ENCODE results near the gene CAMK2D.
A peak's percentile ranks its signal among the peaks of the same experiment; 100 is the strongest.

Gene CAMK2D

DNA sequence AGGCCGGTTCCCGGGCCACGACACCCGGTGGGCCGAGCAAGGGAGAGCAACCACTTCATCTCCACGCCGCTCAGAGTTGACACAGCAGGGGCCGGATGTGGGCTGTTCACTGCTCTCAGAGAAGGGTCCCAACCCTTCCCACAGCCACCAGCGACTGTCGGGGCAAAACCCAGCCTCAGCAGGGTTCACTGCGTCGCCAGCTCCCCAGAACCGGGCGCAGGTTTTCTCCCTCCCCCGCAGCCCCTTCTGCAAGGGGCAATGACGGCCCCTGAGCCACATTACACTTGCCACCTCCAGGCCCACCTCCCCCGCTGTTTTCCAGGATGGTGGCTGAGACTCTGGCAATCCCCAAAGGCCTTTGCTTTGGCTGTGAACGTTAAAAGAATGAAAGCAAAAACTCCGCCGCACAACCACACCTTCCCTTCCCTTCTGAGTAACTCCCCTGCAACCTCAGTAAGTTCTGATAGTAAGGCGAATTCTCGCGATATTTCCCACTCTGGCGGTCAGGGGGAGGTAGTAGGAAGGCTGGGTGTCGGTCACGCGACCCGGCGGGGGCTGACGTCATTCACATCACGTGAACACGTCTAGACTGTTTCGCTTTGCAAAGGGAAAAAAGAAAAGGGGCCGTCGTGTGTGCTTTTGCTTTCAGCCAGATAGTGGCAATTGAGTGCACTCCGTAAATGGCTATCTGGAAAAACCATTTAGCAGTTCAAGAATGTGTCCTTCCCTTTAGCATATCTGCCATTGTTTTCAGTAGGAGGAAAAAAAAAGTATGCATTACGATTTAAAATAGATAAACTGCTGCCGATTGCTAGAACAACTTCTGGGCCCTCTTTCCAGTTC is 869 bp upstream of the CAMK2D start:
- peak; percentile 98 for DNase-seq (ENCODE audit: low read depth)

DNA sequence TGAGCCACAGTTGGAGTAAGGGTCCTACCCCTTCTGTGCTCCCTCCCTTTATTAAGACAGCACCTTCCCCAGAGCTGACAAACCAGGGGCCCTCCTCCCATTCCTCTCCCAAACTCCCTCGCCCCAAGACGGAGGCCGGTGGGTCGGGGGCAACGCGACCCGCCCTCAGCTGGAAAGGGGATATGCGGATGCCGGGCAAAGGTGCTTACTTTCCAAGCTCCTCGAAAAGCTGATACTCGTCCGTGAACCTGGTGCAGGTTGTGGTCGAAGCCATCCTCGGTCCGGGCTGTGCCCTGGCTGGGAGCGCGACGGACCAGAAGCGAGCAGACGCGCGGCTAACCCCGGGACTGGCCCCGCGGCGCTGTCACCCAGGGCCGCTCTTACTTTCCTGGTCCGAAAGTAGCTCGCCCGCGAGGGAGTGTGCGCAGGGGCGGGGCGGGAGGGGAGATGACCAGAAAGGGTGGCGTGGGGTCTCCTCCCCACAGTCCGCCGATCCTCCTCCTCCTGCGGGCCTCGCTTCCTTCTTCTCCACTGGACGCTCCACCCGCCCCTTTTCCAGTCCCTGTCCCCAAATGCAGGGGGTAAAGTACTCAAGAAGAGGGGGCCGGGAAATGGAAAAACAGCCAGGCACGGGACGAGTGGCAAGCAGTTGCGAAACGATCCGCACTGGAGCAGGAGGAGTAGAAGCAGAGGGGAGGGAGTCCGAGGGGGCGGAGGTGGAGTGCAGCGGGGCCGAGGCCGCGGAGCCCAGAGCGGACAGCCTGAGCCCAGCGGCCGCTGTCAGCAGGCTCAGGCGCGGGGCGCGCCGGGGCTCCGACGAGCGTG is 531 bp downstream of the CAMK2D start:
- DNase-seq (ENCODE audit: low read depth) = peak; percentile 17

DNA sequence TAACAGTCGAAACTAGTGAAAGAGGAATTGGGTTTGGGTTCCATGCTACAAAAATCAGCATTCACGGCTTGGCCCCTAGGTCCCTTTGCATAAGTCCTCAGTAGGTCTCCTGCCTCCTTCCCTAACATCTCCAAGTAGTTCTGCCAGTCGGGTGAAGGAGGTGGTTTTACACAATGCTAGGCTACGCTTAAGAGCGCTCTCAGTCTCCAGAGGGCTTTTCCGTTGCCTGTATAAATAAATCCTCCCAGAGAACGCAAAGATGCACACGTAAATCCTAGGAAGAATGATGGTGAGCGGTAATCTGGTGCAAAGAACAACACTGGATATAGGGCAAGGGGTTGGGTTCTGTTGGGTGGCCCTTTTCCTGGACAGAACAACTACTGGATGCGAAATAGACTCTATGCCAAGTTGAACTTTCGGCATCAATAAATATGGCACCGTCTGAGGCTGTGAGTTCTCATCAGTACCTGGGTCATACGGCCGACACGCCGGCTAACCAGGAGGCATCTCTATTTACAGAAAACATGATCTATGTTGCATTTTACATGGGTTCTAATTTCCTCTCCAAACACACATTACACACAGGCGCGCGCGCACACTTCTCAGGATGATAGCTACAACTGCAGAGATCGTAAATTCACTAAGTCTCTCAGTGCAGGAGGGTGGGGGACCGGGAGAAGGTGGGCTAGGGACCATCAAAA is 1.3 kb downstream of the CAMK2D start:
- no peak for DNase-seq (ENCODE audit: low read depth)

DNA sequence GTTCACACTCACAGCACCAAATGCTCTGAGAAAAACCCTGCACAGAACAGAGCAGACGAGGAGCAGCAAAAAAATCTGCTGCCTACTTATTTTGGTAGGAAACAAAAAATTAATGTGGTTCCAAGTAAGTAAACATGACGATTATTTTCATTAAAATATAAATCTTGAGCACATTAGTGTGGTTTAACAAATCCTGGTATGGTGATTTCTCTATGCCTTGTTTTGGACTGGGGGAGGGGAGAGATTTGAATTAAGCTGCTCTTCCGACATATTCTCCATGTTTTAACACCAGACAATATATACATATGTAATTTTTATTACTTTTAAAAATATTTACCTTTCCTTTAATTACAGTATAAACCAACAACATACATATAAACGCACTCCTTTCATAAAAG is 1.8 kb downstream of the CAMK2D start:
- no peak for DNase-seq (ENCODE audit: low read depth)

DNA sequence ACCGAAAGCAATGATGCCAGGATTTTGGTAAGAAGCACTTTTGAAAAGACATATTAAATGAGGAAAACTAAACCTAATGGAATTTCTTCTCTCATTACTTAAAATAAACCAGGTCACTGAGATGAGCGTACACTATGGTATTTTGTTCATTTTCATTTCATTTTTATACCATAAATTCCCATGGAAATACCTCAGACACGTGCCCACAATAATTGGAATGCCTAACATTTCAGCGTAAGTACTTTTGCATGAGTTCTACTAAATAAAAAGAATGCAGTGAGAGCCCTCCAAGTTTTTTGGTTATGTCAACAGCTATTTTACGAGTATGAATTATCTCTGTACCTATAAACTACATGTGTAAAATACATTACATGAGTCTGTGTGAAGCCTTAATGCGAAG is 3.2 kb downstream of the CAMK2D start:
- DNase-seq (ENCODE audit: low read depth) = no peak

DNA sequence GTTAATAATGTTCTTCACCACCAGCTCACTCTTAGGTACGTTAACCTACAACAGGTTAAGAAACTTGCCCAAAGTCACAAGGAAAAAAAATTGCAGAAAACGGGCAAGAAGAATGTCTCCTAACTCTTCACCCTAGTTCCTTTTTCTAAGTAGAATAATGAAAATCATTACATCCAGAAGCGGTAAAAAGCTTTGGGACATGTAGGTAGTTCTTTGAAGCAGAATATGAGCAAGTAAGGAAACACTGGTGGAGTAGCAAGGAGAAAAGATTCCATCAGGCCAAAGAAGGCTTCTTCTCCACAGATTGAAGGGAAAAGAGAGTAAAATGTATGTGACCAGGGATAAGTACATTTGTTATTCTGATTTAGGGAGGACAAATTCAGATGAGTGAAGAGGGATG is 4.1 kb downstream of the CAMK2D start:
- no peak for DNase-seq (ENCODE audit: low read depth)

DNA sequence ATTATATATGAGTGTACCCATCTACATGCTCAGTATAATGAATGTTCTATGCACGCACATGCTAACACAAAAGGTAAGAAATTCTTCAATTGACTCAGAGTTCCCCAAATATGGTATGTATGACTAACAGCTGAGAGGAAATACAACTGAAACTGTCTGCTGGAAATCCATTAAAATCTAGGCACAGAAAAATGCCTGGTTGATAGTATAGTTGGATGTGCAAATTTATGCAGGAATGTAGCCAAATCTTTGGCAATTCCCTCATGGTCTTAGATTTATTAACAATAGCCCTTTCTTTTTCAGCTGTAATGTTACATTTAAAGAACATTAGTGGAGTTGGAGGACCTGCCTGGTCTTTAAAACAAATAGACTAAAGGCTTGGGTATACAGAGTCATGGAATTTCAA is 5.5 kb downstream of the CAMK2D start:
- no peak for DNase-seq (ENCODE audit: low read depth)

DNA sequence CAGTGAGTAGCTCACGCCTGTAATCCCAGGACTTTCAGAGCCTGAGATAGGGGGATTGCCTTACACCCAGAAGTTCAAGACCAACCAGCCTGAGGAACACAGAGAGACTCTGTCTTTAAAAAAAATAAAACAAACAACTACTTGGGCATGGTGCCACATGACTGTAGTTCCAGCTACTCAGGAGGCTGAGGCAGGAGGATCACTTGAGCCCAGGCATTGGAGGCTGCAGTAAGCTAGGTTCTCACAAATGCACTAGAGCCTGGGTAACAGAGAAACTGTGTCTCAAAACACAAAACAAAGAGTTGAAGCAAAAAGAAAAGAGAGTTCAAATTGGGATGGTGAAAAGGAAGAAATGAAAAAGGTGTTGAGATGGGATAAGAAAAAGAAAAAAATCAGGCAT is 10.8 kb downstream of the CAMK2D start:
- no peak for DNase-seq (ENCODE audit: low read depth)

DNA sequence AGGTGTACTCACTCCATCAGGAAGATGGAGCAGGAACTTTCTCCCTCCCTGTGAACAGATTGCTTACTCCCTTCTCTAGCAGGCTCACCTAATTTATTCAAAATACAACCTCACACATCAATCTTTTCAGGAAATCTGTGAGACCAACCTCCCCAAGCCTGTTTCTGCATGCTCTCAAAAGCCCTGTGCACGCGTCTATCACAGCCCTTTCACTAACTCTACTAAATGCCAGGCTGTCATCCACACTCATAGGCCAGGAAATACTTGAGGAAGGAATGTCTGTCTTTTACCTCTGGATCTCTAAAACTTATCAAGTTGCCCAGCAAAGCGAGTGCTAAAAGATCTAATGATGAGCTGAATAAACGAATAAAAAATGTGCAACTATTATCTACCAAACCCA is 11.2 kb downstream of the CAMK2D start:
- DNase-seq (ENCODE audit: low read depth) = no peak

DNA sequence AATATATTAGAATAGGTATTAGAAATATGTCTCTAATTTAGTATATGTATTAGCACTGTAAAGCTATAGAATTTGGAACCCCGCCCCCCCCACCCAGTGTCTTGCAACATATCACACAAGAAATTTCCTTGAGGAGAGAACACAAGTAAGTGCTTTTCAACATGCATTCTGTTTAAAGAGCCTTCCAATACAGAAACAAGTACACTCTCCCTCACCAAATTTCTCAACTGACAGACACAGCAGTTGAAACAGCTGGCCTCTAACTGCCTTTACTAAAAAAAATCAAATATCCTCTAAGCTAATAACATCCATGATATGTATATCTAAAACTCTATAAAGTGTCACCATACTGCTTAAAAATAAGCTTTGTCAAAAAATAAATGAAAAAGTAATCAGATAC is 12.4 kb downstream of the CAMK2D start:
- no peak for DNase-seq (ENCODE audit: low read depth)

DNA sequence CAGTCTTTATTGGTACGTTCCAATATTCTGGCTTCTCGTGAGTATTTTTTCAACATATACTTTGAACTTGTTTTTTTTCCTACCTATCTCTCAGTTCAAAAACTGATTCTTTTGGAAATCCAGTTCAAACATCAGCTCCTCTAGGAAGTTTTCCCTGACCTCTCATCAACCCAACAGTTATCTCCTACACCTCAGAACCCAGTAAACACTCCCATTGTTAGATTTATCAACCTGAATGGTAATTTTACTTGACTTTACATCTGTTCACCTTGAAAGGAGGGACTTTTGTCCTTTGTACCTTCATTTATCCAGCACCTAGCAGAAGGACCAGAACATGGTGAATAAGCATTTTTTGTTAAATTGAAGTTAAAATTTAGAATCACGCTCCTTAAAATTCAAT is 13.6 kb downstream of the CAMK2D start:
- DNase-seq (ENCODE audit: low read depth) = no peak

DNA sequence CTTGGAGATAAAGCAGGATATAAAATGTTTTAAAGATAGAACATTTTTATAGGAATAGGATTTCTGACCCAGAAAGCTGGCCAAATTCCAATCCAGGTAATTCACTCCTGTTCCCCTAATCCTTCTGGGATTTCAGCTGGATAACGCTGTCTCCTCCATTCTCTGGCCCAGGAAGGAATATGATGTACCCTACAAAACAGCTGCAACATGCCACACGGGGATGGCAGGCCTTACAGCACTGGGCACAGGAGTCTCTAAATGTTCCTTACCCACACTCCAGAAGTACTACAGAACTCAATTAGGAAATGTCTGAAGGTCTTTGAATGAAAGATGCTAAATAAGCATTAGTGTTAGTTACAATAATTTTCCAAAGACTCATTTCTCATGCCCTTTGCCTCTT is 15.8 kb downstream of the CAMK2D start:
- no peak for DNase-seq (ENCODE audit: low read depth)

DNA sequence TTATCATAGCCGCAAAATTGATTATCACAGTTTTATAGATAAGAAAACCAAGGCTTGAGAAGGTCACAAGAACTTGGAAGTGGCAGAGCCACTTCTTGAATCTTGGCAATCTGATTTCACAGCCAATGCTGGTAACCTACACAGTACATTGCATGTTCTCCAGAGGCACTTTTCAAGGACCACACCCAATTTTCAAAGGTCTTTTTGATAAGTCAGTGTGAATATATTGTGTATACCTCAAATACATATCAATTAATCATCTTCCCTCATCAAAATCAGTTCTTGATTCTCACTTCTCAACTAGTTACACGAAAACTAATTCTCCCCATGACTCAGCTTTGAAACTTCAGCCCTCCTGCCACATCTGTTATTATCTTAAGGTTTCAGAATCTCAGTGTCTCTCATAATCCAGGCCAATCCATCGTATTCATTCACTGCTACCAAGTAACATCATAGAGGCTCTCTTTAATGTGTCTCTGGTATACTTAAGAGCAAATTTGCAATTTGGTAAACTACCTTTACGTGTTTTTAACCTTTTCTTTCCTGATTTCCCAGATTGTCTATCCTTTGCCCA is 16.8 kb downstream of the CAMK2D start:
- no peak for DNase-seq (ENCODE audit: low read depth)

DNA sequence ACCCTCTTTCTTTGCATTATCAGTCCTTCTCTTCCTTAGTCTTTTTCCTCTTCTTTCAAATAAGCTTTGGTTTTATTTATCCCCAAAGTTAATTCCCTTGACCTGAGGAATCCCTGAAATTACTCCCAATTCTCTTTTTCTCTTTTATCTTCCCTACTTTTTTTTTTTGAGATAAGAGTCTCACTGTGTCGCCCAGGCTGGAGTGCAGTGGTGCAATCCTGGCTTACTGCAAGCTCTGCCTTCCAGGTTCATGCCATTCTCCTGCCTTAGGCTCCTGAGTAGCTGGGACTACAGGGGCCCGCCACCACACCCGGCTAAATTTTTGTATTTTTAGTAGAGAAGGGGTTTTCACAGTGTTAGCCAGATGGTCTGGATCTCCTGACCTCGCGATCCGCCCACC is 17.8 kb downstream of the CAMK2D start:
- DNase-seq (ENCODE audit: low read depth) = no peak

DNA sequence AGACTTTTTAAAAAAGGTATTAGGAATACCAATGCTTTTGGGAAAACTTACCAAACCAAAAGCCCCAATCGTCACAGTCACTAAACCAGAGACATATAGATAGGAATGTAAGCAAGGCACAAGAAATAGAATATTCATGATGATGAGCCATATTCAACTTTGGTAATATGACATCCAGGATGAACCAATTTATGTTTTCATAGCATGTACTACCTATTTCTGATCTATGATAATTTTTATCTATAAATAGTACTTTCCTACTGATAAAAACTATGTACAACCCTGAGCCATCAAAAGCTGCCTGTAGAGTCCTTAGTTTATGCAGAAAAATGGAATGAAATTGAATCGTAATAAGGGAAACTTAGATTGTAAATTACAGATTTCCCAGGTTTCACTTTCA is 18.9 kb downstream of the CAMK2D start:
- DNase-seq (ENCODE audit: low read depth) = no peak

DNA sequence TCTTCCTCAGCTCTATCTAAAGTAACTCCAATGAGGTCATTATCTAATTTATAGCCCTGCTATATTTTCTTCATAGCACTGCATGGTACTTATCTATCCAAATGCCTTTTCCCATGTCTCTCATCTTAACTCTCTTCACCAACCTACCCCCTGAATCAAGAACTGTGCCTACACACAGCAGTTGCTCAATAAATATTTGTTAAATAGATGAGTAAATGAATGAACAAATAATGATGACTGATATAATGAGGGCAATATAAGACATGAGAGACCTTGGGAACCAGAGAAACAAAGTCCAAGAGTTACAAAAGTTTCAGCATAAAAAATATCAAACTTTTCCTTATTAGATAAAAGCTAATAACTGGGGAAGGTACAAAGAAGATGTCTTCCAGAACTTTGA is 19.6 kb downstream of the CAMK2D start:
- no peak for DNase-seq (ENCODE audit: low read depth)

DNA sequence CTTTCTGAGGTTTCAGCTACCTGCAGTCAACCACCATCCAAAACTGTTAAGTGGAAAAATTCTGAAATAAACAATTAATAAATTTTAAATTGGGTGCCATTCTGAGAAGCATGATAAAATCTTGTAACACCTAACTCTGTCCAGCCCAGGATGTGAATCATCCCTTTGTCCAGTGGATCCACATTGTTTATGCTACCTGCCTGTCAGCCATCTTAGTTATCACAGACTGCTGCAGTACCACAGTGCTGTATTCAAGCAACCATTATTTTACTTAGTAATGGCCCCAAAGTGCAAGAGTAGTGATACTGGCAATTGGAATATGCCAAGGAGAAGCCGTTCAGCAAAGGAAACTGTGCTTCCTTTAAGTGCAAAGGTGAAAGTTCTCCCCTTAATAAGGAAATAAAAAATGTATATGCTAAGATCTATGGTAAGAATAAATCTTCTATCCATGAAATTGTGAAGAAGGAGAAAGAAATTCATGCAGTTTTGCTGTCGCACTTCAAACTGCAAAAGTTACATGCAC is 20.6 kb downstream of the CAMK2D start:
- DNase-seq (ENCODE audit: low read depth) = no peak

DNA sequence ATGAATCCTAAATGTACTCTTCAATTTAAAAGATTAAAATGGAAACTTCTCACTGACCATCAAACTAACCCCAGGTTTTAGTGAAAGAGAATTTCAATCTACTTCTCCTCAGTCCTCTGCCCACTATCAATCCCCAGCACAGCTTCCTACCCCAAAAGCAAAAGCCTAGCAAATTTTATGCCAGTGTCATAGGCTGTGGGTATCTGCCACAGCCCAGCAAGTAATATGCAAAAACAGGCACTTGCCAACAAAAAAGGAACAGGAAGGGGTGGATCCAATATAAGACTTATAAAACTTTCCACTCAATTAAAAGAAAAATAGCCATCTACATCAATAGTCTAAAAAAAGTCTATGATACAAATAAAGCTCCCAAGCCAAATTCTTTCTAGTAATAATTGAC is 22.3 kb downstream of the CAMK2D start:
- no peak for DNase-seq (ENCODE audit: low read depth)

DNA sequence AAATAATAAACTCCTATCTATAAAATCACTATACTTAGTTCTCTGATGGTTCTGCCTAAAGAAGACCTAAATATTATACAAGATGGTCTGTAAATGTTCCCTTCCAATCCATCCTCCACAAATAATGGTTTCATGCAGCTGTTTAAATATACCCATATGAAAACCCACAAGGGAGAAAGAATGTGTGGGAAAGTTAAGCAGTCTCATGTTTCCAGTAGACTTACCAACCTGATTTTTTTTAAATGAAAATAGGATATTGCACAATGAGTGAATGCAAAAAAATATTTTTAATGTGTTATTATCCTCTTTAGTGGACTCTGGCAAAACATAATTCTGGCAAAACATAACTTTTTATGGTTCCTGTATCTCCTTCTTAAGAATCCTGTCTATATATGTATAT is 23.3 kb downstream of the CAMK2D start:
- DNase-seq (ENCODE audit: low read depth) = no peak

DNA sequence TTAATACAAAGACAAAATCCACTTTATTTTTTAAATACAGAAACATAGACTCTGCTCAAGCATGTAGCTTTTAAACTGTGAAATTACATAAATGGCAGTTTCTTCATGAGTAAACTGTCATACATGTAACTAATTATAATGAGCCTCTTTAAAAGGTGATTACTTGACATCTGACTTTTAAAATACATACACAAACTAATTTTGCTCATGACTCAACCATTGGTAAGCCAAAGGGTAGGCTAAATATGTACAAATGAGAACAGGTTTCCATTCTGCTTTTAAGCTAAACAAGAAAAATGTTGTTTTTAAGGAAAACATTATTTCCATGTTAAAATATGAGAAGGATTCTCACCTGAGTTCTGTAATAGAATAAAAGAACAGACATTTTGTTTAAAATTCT is 27.9 kb downstream of the CAMK2D start:
- DNase-seq (ENCODE audit: low read depth) = no peak

DNA sequence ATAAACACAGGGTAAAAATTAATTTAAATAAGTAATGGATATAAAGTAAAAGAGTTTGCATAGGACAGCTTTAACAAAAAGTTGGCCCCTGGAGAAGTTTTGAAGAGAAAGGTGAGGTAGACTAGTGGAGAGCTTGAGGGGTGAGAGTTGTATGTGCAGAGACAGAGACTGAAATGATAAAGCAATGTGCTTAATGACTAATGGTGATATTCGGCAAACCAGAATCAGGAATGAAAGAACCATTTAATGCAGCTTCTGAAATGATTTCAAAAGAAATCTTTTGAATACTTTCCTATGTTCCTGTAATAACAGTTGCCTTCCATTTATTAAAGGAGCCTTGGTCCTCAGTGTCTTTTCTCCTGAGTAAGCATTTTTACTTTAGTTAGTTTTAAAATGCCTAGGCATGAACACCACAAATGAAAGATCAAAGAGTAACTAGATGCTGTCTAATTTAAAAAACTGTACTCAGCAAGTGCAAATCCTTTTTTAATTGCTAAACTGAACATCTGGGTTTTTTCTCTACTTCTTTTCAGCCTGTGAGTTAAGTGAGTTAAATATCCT is 28.5 kb downstream of the CAMK2D start:
- no peak for DNase-seq (ENCODE audit: low read depth)

All from T-helper 22 cell (primary cell).